ENCODE results near the gene FAM168A. TPM values are rescaled to one million over a fixed set of nuclear protein-coding genes. Genes with fewer than 3 reads are reported as not detected.

FAM168A gene
- total and polyA plus RNA-seq, 10 of the 15 experiments (the other 5 are each of a cell fraction or from before 2014, with no cell fraction given) = 1.7 to 20.0 (median 10.0) TPM

GRCh38 chr11:73361953-73362776, 235.7 kb downstream of the FAM168A start:
- FAIRE-seq = no peak
- H3K9me3 ChIP-seq (replicated peaks; ENCODE audit: control insufficient read depth, insufficient read depth, low read length) = no peaks in the 10 kb centered on the region

More at GRCh38 chr11:73361953-73362776, 235.7 kb downstream of the FAM168A start:
- Histone ChIP-seq H3K4me1 (ENCODE audit: control insufficient read depth, insufficient read depth, low read length) (peaks cover 4% of the 10 kb centered on the region), H3K36me3 (ENCODE audit: control insufficient read depth in 2 of 2, insufficient read depth in 2 of 2, low read length in 1 of 2) (peaks cover 0 to 6% of the 10 kb centered on the region in 2 experiments; a peak in 1 of 4 replicates), H3K9ac (ENCODE audit: control insufficient read depth, insufficient read depth, low read length) (no peak overlapping the region), H3K79me2 (ENCODE audit: control insufficient read depth, insufficient read depth, low read length) (no peaks in the 10 kb centered on the region), H3K4me3 (no peak overlapping the region), H3K27ac (ENCODE audit: control insufficient read depth, insufficient read depth) (no peak overlapping the region), H3K4me2 (ENCODE audit: control insufficient read depth, insufficient read depth) (no peak overlapping the region), H3K27me3 (replicated peaks in 1 of 2; ENCODE audit: control insufficient read depth in 2 of 2, insufficient read depth in 2 of 2, low read length in 1 of 2) (no peaks in the 10 kb centered on the region), H4K20me1 (ENCODE audit: control insufficient read depth, insufficient read depth) (no peaks in the 10 kb centered on the region), H2AFZ (ENCODE audit: control insufficient read depth, low read depth, low read length) (no peak overlapping the region)
- DNase-seq (ENCODE audit: low read depth, low spot score) (no peak), ATAC-seq (no peak)
- POLR2A ChIA-PET = no interaction called here
- SMC1A ChIA-PET (ENCODE audit: uncharacterized antibody, unreplicated experiment) = interaction anchor here (1.7 kb wide), 1 partner anchor 11 kb away, joined by 5 read pairs; no protein-coding TSS in a partner anchor
- in situ Hi-C loops (cut with MboI) (no loop called here), intact Hi-C loops (cut with micrococcal nuclease; ENCODE audit: unreplicated experiment) (no loop called here)
- CTCF ChIA-PET = interaction anchor here (1.2 to 5.7 kb wide), 3 partner anchors 11 to 31 kb away, joined by 3 to 37 read pairs (median 26); no protein-coding TSS in a partner anchor
- BruUV-seq (replicated peaks) = no TSS peak
- RAD21 ChIA-PET (ENCODE audit: unreplicated experiment) = interaction anchor here (1.3 kb wide), 1 partner anchor 11 kb away, joined by 3 read pairs; no protein-coding TSS in a partner anchor
- TF ChIP-seq SMC3 (IDR thresholded peaks at IDR 0.05; ENCODE audit: borderline replicate concordance, low read length) = no peak
- TF ChIP-seq ZNF217 (IDR thresholded peaks at IDR 0.05) = no peak
- TF ChIP-seq CEBPZ (IDR thresholded peaks at IDR 0.05; ENCODE audit: low read depth, low read length) = no peak
- TF ChIP-seq MYB (IDR thresholded peaks at IDR 0.05; ENCODE audit: borderline replicate concordance, low read depth, low read length) = no peak
- TF ChIP-seq, protein P1, sequence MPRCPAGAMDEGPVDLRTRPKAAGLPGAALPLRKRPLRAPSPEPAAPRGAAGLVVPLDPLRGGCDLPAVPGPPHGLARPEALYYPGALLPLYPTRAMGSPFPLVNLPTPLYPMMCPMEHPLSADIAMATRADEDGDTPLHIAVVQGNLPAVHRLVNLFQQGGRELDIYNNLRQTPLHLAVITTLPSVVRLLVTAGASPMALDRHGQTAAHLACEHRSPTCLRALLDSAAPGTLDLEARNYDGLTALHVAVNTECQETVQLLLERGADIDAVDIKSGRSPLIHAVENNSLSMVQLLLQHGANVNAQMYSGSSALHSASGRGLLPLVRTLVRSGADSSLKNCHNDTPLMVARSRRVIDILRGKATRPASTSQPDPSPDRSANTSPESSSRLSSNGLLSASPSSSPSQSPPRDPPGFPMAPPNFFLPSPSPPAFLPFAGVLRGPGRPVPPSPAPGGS (IDR thresholded peaks at IDR 0.05; ENCODE audit: borderline replicate concordance, insufficient read depth, low read depth, low read length, poor library complexity, severe bottlenecking) = no peak
- no peak for TF ChIP-seq TCF12 (IDR thresholded peaks at IDR 0.05; ENCODE audit: low read depth, low read length)
- TF ChIP-seq STAT3 (IDR thresholded peaks at IDR 0.05; ENCODE audit: low read depth, low read length) = no peak
- TF ChIP-seq TARDBP (IDR thresholded peaks at IDR 0.05; ENCODE audit: borderline replicate concordance) = no peak
- no peak for TF ChIP-seq HCFC1 (IDR thresholded peaks at IDR 0.05; ENCODE audit: low read length)
- TF ChIP-seq RELB (IDR thresholded peaks at IDR 0.05; ENCODE audit: low read depth) = no peak
- WGBS (ENCODE audit: insufficient coverage, insufficient replicate concordance, low lambda C conversion rate, missing lambda C conversion rate) = 79% methylated on average over 46 of the region's 70 CpGs
